D721Med (cell line): ENCODE results near the gene SLC19A2.

Source experiments
- DNase-seq: peaks from one replicate; pipeline ENCODE4 v3.0.0; 2011; ENCODE audit warnings: low spot score; ENCODE audit not compliant: insufficient read length
- FAIRE-seq: peaks from 2 replicates; lab custom pipeline; 2011; peaks lifted over from hg19 to GRCh38; lab: Jason Lieb, UNC
- TF ChIP-seq, protein P1 (sequence below): IDR thresholded peaks from 2 replicates; pipeline ENCODE4 v1.5.1; 2012; ENCODE audit warnings: mild to moderate bottlenecking, control low read depth; ENCODE audit not compliant: insufficient read depth; ENCODE audit errors: missing control alignments

Gene SLC19A2

DNA sequence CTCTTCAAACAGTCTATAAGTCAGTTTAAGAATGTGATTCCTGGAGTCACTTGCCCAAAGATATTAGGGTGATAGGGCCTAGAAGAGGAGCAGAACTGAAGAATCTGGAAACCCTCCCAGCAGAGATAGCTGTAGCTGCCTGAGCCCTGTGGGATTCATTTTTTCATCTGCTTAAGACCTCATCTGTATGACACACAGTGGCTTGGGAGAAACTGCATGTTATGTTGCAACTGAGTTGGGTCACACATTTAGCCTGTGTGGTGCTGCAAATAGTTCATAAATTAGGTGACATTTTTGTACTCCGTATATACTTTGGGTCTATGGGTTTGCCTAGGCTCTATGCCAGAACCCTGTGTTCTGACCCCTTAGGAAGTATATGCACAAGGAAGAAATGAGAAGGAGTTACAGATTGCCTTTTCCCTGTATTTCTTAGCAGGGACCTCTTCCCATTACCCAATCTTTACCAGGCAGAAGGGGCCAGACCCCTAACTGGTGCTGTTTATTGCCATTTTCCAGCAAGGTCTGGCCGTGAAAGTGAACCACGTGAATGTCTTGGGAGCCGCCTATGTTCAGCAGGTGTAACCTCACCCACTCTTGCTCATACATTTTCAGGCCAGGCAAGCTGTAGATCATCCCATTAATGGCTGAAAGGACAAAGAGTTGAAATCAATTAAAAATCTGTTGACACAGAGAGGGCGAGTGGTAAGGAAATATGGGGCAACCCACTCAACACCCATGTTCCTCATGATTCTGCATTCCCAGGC lies 41.9 kb upstream of the SLC19A2 start:
- TF ChIP-seq, protein P1, sequence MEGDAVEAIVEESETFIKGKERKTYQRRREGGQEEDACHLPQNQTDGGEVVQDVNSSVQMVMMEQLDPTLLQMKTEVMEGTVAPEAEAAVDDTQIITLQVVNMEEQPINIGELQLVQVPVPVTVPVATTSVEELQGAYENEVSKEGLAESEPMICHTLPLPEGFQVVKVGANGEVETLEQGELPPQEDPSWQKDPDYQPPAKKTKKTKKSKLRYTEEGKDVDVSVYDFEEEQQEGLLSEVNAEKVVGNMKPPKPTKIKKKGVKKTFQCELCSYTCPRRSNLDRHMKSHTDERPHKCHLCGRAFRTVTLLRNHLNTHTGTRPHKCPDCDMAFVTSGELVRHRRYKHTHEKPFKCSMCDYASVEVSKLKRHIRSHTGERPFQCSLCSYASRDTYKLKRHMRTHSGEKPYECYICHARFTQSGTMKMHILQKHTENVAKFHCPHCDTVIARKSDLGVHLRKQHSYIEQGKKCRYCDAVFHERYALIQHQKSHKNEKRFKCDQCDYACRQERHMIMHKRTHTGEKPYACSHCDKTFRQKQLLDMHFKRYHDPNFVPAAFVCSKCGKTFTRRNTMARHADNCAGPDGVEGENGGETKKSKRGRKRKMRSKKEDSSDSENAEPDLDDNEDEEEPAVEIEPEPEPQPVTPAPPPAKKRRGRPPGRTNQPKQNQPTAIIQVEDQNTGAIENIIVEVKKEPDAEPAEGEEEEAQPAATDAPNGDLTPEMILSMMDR, result no peak
- DNase-seq (no peak), FAIRE-seq (no peak)

DNA sequence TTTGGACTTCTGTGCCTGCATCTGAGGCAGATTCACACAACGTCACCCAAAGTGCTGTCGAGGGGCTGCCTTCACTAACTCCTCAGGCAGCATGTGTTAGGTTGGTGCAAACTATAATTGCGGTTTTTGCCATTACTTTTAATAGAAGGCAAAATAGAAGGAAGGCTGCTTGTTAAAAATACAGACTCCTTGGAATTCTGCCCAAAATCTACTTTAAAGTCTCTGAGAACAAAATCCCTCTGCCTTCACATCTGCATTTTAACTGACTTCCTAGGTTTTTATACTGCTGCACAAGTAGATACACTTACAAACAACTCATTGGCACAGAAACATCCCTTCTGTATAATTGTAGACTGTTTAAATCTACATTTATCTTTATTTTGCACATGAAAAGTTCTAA lies 41.3 kb upstream of the SLC19A2 start:
- TF ChIP-seq, protein P1, result no peak
- FAIRE-seq (peak; percentile 55), DNase-seq (no peak)

DNA sequence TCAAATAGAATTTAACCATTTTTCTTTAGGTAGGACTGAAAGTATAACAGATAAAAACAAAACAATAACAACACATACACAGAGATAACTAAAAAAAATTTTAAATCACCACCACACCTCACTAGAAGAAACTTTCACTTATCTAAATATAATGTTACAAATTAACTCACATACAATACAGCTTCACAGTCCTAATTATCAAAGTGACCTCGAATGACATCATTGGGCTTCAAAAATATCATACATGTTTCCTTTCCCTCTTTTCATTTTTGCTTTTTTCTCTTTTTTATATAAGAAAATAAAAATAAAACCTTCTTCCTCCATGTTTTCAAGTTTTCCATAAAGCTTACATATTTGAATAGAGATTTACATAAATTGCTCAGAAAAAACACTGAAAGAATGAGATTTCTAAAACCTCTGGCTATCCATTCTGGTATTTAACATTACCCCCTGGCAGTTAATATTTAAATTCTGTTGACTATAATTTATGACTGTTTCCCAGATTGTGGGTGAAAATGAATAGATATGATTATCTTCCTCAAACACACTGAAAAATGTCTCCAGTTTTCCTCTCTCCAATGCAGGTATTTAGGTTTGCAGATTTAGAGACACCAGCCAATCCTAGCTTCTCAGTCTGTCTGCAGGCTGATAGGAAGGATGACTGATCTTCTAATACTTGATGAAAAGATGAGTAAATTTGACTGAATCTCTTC lies 40.5 kb upstream of the SLC19A2 start:
- TF ChIP-seq, protein P1, result no peak
- DNase-seq (no peak), FAIRE-seq (no peak)

DNA sequence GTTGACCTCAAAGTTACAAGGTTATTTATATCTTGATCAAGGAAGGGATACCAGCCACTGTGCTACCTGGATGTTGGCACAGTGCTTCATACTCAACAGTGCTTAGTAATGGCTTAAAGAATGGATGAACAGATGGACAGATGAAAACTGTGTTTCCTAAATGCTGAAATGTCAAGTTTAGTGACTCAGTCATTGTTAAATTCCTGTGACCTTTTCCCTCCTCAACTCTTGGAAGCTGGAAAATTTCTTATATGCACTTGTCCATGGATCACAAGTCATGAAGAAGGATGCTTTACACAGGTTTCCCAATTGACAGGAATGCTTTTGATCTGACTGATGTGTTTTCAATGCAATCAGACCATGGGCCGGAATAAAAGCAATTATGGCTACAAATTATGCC lies 39.6 kb upstream of the SLC19A2 start:
- DNase-seq (no peak), FAIRE-seq (no peak)
- TF ChIP-seq, protein P1, result no peak

DNA sequence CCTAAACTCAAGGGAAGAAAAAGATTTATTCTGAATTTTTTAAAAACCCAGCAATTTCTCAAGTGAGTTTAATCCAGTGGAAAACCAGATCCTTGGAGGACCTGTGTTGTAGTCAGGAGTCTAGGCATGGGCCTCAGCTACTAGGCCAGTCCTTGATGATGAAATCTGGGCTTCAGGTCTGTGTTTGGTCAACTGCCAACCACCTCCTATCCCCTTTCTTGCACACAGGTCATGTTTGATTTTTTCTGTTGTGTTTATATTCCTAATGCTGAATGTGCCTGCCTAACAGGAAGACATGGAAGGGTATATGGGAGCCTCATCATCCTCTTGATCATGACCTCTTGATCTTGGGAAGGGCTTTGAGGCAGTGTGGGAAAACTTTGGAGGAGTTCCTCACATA lies 38.2 kb upstream of the SLC19A2 start:
- FAIRE-seq (no peak), DNase-seq (no peak)
- TF ChIP-seq, protein P1, result no peak

DNA sequence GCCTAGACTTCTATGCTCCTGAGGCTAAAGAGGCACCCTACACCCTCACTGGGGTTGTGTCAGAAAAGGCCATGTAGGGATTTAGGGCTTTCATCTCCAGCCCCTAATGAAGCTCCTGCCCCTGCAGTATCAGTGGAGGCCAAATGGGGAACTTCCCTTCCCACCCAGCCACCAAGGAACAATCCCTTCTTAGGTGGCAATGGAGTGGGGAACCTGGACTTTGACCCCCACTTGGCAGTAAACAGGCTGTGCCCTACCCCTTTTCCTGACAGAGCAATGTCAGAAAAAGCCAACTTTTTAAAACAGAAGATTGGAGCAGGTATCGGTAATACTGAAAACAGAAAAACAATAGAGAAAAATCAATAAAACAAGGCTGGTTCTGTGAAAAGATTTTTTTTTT lies 35.5 kb upstream of the SLC19A2 start:
- DNase-seq, result no peak
- TF ChIP-seq, protein P1, result no peak
- FAIRE-seq, result no peak

DNA sequence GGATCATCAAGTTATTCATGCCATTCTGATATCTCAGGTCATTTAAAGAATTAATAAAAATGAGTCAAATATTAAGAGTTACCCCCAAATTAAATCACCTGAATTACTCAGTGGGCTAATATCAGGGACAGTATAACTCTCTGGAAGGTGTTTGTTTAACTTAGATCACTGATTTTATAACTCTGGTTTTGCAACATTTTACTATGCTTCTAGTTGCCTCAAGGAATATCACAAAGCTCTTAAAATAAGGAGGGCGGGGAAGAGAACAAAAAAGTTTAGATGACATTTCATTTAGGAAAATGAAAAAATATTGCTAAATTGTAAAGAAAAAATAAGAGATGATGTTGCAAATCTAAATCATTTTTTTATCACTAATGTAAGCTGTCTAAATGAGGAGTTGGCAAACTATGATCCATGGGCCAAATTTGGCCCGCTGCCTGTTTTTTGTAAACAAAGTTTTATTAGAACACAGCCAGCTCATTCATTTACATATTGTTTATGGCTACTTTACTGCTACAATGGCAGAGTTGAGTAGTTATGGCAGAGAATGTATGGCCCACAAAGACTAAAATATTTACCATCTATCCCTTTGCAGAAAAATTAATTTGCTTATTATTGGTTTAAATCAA lies 31.9 kb upstream of the SLC19A2 start:
- DNase-seq (no peak), FAIRE-seq (no peak)
- TF ChIP-seq, protein P1, result no peak
